Stomach (tissue), 9 donors: ENCODE measurements around the gene MOK. TPM values are rescaled to one million over a fixed set of nuclear protein-coding genes. Genes with fewer than 3 reads are reported as not detected.

Source experiments
- DNase-seq, 2 donors: peaks; one replicate each; pipeline versions ENCODE4 v3.0.0 to v3.0.0-alpha.2; 2013 to 2019
- H3K27ac ChIP-seq, 5 donors: fragments of 200-600 bp in 4 of 5; sonication (generic) in 4 of 5; one replicate each; pipeline ENCODE4 v1.5.1; 2013 to 2019; ENCODE audit warnings: mild to moderate bottlenecking in 1 of 5, moderate library complexity in 1 of 5
- H3K27me3 ChIP-seq, 3 donors: fragments of 200-600 bp; sonication (generic); one replicate each; pipeline ENCODE4 v1.5.1; 2017 to 2019; ENCODE audit warnings: mixed run types in 1 of 3
- H3K36me3 ChIP-seq, 4 donors: fragments of 200-600 bp; sonication (generic); 1 replicate in 3 of 4; 2 replicates in 1 of 4; pipeline ENCODE4 v1.5.1; 2016 to 2019
- H3K4me1 ChIP-seq, 4 donors: fragments of 200-600 bp; sonication (generic); one replicate each; pipeline ENCODE4 v1.5.1; 2016 to 2019
- H3K4me3 ChIP-seq, 4 donors: fragments of 200-600 bp; sonication (generic) in 3 of 4; one replicate each; pipeline ENCODE4 v1.5.1; 2016 to 2019; ENCODE audit warnings: mild to moderate bottlenecking in 1 of 4
- H3K9me3 ChIP-seq, 4 donors: fragments of 200-600 bp; sonication (generic); one replicate each; pipeline ENCODE4 v1.5.1; 2016 to 2019
- EP300 ChIP-seq: sonication (generic); formaldehyde crosslinking; IDR thresholded peaks from one replicate; pipeline ENCODE4 v1.6.1; 2017; ENCODE audit warnings: antibody characterized with exemption
- POLR2A ChIP-seq, 4 donors: fragments of 450-650 bp; IDR thresholded peaks; one replicate each; pipeline ENCODE4 v1.6.1; 2016; ENCODE audit warnings: antibody characterized with exemption in 4 of 4, control low read depth in 2 of 4, mild to moderate bottlenecking in 1 of 4, moderate library complexity in 1 of 4
- POLR2AphosphoS5 ChIP-seq, 3 donors: sonication (generic); formaldehyde crosslinking; IDR thresholded peaks; one replicate each; pipeline ENCODE4 v1.6.1; 2016; ENCODE audit warnings: antibody characterized with exemption in 3 of 3
- whole genome bisulfite sequencing, 5 donors: extraction: QIAGEN DNeasy Blood & Tissue Kit in 3 of 5; methylation state at CpG; one replicate each; pipeline versions ENCODE4 v1.1.5 to v1.1.7; 2013 to 2018; 5-methylcytosine and 5-hydroxymethylcytosine counted together
- intact Hi-C: fragments of 100-400 bp; cut with DNase I; formaldehyde crosslinking; loops from one replicate; pipeline ENCODE4 v1.15.1; 2023; ENCODE audit warnings: low total_unique reads
- polyA plus RNA-seq, 3 donors: library from polyadenylated mRNA; stranded (reverse); fragments of 200-250 nt; gene quantifications; one replicate each; pipeline ENCODE4 v1.2.3, GENCODE V29; 2013
- total RNA-seq, 5 donors: library from RNA; depleted of rRNA; stranded (reverse); fragments of >200 nt; gene quantifications; one replicate each; pipeline versions ENCODE4 v1.1.0 to v1.2.3, GENCODE V29; 2014 to 2016
- TF ChIP-seq, protein P1 (sequence below), 7 experiments: fragments of 450-650 bp in 4 of 7; fragments of 200-600 bp in 3 of 7; sonication (generic) in 3 of 7; IDR thresholded peaks; one replicate each; pipeline ENCODE4 v1.5.1; 2016 to 2019; ENCODE audit warnings: antibody characterized with exemption in 7 of 7, control low read depth in 2 of 7, mild to moderate bottlenecking in 1 of 7
- donor health status: healthy with polysubstance abuse.
- donor health status: Bipolar disorder and iron deficiency.
- donor health status: healthy.

MOK gene
- total and polyA plus RNA-seq, 8 donors, result 4.2 to 46.9 (median 12.6) TPM

GRCh38 chr14:102320671-102321455 is 15.9 kb upstream of the MOK start:
- no peaks in the 10 kb centered on the region for H3K9me3 ChIP-seq
- H3K4me1 ChIP-seq, result peaks cover 21 to 55% (median 47%) of the 10 kb centered on the region in 4 donors
- 83 to 88% (median 87%) methylated on average over 17 of the region's 17 CpGs for WGBS, 5 donors
- H3K4me3 ChIP-seq, result peak overlapping the region; percentile 72 to 83 (median 77)
- intact Hi-C loops, result no loop called here
- TF ChIP-seq EP300 (no peak), POLR2AphosphoS5 (IDR thresholded peaks at IDR 0.05) (no peak), POLR2A (IDR thresholded peaks at IDR 0.05) (no peak)
- TF ChIP-seq, protein P1, sequence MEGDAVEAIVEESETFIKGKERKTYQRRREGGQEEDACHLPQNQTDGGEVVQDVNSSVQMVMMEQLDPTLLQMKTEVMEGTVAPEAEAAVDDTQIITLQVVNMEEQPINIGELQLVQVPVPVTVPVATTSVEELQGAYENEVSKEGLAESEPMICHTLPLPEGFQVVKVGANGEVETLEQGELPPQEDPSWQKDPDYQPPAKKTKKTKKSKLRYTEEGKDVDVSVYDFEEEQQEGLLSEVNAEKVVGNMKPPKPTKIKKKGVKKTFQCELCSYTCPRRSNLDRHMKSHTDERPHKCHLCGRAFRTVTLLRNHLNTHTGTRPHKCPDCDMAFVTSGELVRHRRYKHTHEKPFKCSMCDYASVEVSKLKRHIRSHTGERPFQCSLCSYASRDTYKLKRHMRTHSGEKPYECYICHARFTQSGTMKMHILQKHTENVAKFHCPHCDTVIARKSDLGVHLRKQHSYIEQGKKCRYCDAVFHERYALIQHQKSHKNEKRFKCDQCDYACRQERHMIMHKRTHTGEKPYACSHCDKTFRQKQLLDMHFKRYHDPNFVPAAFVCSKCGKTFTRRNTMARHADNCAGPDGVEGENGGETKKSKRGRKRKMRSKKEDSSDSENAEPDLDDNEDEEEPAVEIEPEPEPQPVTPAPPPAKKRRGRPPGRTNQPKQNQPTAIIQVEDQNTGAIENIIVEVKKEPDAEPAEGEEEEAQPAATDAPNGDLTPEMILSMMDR (IDR thresholded peaks at IDR 0.05), result no peak
- H3K27me3 ChIP-seq, result no peaks in the 10 kb centered on the region
- H3K27ac ChIP-seq, result peak overlapping the region; percentile 92 to 98 (median 94)
- H3K36me3 ChIP-seq, result peaks cover 0 to 5% (median 5%) of the 10 kb centered on the region in 4 donors
- no peak for DNase-seq

GRCh38 chr14:102320033-102320660 is 15.2 kb upstream of the MOK start:
- Histone ChIP-seq H3K27me3 (no peaks in the 10 kb centered on the region), H3K9me3 (no peaks in the 10 kb centered on the region), H3K36me3 (no peaks in the 10 kb centered on the region), H3K4me1 (peaks cover 21 to 59% (median 48%) of the 10 kb centered on the region in 4 donors), H3K27ac (peak overlapping the region; percentile 92 to 98 (median 94)), H3K4me3 (peak overlapping the region; percentile 72 to 83 (median 77))
- TF ChIP-seq POLR2AphosphoS5 (IDR thresholded peaks at IDR 0.05) (no peak), POLR2A (IDR thresholded peaks at IDR 0.05) (no peak), EP300 (no peak)
- TF ChIP-seq, protein P1 (IDR thresholded peaks at IDR 0.05), result no peak
- peak; percentile 49 to 75 for DNase-seq
- intact Hi-C loops, result no loop called here
- WGBS, 5 donors, result 3 to 7% (median 4%) methylated on average over 17 to 30 of the region's 30 CpGs

DNA sequence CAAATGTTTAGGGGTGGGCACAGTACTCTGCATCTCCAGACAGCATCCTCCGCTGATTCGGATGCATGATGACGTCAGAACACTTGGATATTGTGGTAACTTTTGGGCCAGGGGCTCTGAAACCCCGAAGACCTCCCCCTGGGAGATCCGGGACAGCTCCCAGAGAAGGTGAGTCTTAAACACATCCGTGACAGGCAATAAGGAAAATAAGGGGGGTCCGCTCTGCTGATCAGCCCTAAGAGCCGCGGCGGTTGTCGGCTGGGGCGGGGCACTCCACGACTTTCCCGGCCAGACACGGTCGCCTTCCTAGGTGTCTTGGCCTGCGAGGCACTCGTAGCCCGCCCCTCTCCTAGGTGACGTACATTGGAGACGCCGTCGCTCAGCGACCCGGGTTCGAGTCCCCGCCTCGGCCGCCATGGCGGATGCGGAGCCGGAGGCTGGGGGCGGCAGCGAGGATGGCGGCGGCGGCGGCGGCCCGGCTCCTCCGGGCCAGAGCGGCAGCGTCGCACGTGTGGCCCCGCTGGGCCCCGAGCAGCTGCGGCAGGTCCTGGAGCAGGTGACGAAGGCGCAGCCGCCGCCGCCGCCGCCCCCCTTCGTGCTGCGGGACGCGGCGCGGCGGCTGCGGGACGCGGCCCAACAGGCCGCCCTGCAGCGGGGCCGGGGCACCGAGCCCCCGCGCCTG is 14.5 kb upstream of the MOK start, which contains the start of gene ZNF839:
TSS of gene ZNF839 (plus strand) at position 396 of the 682 bp plus-strand sequence. CDS start at position 416, 20 bp downstream.
- 0 to 1% (median 0%) methylated on average over 13 to 71 of the region's 71 CpGs for WGBS, 5 donors
- Histone ChIP-seq H3K9me3 (no peaks in the 10 kb centered on the region), H3K4me1 (peaks cover 21 to 62% (median 52%) of the 10 kb centered on the region in 4 donors), H3K36me3 (no peaks in the 10 kb centered on the region), H3K27ac (peak within 1 kb of the TSS; percentile 92 to 98 (median 94)), H3K27me3 (no peaks in the 10 kb centered on the region), H3K4me3 (peak within 1 kb of the TSS; percentile 72 to 83 (median 77))
- intact Hi-C loops, result no loop called here
- peak; percentile 93 to 97 for DNase-seq
- TF ChIP-seq POLR2A (IDR thresholded peaks at IDR 0.05) (no peak), EP300 (no peak), POLR2AphosphoS5 (IDR thresholded peaks at IDR 0.05) (peak; percentile 70 to 92 (median 80))
- TF ChIP-seq, protein P1 (IDR thresholded peaks at IDR 0.05), result peak in 1 of 7 experiments; percentile 9

GRCh38 chr14:102318781-102319276 is 13.9 kb upstream of the MOK start:
- DNase-seq, result peak in 1 of 2 donors; percentile 31
- no peaks in the 10 kb centered on the region for H3K36me3 ChIP-seq
- H3K27ac ChIP-seq, result peak overlapping the region; percentile 92 to 98 (median 94)
- H3K9me3 ChIP-seq, result no peaks in the 10 kb centered on the region
- TF ChIP-seq POLR2AphosphoS5 (IDR thresholded peaks at IDR 0.05) (no peak), EP300 (no peak), POLR2A (IDR thresholded peaks at IDR 0.05) (no peak)
- TF ChIP-seq, protein P1 (IDR thresholded peaks at IDR 0.05), result no peak
- WGBS, 5 donors, result 52 to 68% (median 63%) methylated on average over 15 of the region's 15 CpGs
- peak overlapping the region; percentile 72 to 83 (median 77) for H3K4me3 ChIP-seq
- H3K27me3 ChIP-seq, result no peaks in the 10 kb centered on the region
- H3K4me1 ChIP-seq, result peaks cover 21 to 66% (median 56%) of the 10 kb centered on the region in 4 donors
- intact Hi-C loops, result no loop called here
